ENCODE data around the gene GGACT.

GGACT gene

DNA sequence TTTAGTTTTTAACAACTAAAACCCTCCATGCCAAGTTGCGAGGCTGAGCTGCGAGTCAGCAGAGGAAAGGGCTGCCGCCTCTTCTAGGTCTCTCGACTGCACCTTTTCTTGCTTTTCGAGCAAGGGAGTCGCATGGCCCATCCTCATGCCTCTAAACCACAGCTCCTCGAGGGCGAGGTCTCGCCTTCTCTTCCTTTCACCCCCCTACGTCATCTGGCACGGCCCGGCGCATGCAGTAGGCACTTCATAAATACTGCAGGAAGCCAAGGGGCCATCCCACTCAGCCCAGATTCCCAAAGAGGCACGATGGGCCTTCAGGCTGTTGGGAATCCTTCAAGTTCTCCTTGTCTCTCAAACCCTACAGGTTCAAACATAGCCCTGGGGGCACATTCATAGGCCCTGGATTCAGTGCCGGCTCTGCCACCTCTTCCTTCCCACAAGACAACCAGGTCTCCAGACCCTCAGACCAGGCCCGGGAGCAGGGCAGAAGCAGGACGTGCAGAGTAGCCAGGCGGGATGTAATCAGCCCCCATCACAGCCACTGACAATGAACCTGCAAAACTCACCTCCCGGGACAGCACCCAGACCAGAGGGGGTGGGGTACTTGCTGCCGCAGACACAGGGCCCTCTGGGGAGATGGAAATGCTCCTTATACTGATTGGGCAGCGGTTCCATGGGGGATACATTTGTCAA is 41.7 kb downstream of the GGACT start:
- DNase-seq = no peak

DNA sequence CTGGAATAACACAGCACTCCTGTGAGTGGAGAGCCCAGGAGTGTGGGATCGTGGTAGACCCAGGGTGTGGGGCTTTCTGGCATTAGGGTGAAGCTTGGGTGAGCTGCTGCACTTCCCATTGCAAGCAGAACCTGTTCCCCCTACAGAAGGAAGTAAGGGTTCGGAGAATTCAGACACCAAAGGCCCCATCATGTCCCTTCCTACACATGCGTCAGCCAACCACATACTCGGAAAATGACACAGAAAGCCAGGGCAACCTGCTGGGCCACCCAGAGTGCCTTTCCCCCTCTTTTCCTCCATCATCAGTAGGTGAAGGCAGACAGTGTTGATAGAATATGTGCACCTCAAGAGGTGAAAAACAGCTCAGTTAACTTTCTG is 42.9 kb downstream of the GGACT start:
- DNase-seq = no peak

DNA sequence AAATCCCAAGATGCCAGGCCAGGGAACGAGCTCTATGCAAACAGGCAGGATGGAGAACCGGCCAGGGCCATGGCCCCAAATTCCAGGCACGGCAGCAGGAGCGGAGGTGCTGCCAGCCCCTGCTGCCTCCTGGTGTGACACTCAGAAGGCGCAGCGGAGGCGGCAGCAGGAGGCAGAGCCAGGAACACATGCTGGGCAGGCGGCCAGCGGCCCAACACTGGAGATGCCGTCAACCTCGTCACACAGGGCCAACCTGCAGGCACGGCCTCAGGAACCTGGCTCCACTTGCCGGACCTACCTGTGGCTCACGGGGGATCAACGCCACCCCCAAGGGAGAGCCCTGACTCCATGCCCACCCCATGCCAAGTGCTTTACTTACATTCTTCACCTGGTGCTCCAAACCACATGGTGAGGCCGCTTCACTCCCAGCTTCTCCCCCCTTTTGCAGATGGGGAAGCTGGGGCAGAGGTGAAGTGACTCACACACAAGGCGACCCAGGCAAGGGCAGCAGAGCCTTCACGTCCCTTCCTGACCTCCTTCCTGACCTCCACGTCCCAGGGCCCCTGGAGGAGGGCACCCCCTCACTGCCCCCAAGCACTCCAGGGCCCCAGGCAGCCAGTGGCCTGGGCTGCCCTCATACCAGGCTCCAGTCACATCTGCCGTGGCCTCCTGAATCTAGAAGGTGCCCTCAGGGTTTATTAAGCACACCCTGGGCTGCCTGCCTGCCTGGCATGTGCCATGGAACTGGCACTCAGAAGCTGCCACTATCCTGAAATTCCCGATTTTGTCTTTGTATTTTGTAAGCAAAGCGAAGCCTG is 43.5 kb downstream of the GGACT start:
- no peak for DNase-seq

DNA sequence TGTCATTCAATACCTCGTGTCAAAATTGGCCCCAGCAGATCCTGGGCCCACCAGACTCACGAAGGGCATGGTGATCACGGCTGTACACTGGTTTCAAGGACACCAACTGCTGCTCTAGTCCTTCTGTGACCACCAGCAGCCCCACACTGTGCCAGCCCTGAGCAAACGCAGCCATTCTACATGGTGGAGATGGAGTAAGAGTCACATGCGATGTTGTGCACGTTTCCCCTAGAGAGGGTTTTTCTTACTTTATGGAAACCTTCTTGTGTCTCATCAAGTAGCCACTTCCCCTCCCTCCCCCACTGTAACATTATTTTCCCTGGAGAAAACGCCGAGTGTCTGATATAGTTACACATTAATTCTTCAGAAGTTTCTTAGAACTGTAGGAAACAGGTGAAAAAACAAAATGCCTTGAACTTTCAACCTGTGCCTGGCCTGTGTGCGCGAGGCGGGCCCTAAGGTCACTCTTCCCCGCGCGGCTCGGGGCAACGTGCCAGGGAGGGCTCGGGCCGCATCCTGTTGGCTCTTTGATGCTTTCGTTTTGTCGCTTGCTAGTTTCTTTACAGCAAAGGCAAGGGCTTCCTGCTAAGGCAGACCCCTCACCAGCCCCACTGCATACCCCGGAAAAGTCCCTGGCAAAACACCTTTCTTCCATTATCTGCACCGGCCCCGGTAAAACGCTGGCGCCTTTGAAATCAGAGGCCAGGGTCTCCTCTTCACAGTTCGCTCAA is 44.6 kb downstream of the GGACT start:
- no peak for DNase-seq

DNA sequence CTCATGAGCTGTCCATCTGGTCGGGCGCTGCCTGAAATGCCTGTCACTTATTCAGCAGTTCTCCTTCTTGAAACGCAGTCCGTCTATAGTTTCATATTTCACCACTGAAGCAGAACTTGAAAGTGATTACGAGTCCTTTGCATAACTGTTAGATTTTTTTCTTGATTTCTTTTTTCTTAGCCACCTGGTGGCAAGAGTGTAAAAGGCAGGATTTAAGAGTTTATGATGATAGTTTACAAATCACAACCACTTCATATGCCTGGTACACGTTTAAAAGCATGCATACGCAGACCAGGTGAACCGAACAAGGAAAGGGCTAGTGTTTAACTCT is 45.8 kb downstream of the GGACT start:
- no peak for DNase-seq

DNA sequence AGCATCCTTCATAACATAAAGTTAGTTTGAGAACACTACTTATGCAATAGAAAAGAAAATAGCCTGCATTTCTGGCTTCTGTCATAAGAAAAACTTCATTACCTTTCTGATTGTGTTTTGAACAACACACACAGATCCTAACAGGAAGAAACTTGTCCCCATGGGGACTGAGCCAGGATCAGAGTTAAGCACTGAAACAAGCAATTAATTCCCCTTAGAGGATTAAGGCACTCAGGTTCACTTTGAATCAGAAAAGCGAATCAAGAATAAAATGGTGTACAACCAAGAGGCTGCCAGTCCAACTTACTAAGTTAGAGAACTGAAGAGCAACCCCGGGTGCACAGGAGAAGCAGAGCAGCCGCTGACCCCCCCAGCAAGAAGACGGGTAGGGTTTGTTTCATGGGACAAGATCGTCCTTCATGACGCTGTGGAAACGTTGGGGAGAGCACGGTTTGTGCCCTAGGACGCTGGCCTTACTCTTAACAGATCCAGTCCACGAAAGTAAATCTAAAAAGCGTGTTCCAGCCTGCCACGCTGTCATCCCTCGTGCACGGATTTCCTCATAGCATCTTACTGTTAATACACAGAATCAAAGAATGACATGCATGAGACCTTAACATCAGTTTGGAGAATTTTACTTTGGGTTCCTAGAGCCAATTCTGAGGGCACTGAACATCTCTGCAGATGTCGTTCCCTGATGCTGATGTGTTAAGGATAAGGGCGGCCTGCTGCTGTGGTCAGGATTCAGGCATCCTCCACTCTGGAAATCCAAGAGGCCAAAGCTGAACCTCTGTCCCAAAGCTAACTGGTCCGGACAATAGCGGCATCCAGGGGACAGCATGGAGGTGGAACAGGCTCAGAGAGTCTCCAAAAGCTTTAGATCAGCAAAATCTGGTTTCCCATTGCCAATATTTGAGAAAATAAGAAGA is 46.4 kb downstream of the GGACT start:
- no peak for DNase-seq

DNA sequence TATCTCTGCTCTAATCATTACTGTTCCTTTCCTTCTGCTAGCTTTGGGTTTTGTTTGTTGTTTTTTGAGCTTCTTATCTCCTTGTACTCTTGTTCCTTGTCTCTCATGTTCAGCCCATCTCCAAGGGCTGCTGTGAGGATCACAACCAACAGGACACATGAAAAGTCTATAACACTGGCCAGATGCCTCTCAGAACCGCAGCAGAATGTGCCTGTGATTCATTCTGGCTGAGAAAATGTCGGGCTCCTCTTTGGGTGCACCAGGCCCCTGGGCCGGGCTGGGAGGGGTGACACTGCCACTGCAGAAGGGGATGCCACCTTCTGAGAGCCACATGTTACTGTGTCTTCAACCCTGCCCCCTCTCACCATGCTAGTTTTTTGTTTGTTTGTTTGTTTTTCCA is 48.0 kb downstream of the GGACT start:
- DNase-seq = no peak

DNA sequence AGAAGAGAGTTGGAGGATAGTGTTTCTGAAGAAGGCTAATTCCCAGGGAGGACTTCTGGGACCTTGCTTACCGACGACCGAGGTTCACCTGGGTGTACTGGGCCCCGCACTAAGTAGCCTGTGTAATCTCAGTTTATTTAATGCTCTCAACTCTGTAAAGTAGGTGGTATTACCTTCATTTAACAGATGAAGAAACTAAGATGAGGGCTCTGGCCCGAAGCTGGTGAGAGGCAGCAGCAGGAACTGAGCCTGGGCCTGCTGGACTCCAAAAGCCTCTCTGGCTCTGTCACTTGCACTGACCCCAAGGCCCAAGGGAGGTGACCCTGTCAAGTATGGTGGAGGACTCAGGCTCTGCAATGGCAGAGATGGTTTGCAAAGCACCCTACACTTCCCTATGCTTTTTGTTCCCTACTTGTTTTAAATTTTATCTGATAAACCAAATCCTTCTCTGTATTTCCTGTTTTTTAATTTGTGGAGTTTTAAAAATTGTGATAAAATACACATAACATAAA is 50.6 kb downstream of the GGACT start:
- no peak for DNase-seq

DNA sequence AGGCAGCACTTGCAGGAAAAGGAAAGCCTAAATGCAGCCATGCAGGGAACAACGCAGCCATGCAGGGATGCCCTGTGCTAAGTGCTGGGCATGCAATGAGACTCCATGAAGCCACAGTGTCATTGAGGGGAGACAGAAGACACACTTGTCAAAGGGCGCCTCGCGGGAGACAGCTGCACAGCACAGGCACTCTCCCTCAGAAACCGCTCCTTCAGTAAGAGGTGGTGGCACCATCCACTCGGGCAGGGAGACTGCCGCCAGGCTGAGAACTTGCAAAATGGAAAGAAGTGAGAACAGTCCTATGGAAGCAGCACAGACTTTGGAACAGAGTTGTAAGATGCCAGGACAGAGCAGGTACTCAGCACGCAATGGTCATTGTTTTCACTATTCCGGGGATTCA is 51.1 kb downstream of the GGACT start:
- DNase-seq = no peak

DNA sequence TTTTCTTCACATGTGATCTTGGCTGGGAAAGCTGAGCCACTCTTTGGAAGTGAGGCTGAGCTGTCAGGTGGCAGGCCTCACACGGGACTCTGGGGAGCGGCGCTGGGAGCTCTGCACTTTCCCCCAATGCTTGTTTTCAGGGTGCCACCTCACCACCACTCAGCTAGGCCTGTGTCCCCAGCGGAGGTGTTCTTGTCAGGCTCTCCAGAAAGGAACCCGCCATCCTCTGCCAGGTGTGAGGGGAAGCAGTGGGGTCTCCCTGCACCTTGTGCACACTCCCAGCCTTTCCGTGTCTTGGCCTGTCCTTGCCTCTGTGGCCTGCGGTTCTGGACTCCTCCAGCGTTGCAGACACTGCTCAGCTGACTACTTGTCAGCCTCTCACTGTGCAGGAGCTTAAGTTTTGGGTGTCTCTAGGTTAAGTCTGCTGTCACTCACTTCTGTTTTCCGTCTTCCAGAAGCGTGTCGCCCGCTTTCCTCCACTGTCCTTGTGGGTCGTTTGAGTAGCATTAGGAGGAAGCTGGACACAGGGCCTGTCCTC is 51.9 kb downstream of the GGACT start:
- DNase-seq = no peak

DNA sequence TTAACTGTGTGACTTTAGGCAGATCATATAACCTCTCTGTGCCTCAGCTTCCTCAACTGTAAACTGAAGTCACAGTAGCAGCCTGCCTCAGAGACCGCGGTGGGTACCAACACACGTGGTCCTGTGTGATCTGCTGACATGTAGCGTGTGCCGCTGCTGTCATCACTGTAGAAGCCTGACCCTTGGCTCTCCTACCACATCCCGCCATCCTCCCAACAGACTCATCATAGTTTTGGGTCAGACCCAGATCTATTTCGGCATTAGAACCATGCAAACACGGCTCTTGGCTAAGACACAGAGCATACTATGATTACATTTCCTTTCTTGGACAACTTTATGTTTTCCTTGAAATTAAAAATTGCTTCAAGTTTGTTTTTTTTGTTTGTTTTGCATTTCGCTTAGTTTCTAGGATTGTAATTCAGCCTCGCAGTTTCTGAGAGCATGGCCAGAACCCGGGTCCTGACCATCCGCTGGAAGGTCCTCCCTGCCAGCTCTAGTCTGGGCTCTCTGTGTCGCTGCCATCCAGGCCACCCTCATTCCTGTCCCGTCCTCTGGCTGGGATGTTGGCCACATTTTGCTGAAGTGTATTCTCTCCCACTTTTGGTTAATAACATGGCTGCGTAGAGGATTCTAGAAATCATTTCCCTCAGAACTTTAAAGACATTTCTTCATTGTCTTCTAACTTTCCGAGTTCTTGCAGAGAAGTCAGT is 53.0 kb downstream of the GGACT start:
- no peak for DNase-seq

DNA sequence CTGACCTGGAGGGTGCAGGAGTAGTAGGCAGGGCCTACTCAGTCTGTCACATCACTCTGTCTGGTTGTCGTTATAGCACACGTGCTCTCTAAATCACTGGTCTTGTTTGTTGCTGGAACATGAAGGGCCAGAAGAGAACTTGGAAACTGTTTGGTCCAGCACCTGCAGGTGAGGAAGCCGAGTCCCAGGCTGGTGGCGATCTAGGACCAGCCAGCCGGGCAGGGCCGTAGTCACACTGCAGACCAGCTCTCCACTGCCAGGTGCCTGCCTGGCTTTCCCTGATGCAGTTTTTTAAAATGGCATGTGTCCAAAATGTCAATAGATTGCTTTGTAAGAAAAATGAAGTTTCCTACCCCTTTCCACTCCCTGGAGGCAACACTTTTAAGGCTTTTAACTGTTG is 53.7 kb downstream of the GGACT start:
- DNase-seq = no peak

DNA sequence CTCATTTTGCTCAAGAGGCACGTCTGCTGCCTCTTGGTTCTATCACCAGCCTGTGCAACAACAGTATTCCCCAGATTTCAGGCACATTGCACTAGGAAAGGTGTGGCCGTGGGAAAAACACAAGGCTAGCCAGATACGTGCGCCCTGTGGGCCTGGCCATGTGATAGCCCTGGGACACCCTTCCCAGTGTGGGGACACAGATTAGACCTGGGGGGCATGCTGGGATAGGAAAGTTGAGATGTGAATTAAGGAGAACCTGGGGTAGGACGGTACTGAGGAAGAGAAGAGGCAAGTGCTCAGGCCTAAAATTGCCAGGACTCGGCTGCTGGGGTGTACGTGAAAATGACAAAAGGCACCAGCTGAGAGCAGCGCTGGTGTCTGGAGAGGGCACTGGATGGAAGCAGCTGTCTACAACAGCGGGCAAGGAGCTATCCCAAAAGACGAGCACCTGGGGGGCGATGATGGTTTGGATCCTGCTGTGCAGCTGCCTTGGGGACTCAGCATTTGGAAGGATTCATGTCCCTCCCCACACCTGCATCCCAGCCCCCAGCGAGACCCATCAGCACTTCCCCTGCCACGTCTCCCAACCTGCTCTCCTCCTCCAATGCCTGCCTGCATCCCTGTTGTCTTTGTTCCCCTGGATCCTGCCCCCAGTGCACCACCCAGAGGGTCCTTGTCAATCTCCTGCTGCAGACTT is 54.3 kb downstream of the GGACT start:
- DNase-seq = no peak

DNA sequence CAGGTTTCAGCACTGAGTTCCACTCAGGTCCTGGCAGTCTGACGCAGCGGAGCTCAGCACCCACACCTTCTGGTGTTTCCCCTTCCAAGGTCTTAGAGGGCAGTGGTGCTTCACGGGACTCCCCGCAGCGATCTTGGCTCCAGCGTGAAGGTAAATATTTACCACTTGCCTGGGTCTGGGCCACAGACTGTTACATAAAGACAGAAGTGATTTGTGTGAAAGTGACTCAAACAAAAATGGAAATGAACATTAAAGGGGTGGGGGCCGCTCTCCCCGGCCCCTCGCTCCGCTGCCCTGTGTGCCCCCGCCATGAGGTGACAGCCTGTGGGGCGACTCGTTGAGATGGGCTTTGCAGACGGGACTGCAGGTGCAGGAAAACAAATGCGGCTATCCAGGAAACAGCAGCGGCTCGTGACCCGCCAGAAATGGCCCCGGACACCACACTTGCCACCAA is 55.0 kb downstream of the GGACT start:
- no peak for DNase-seq

DNA sequence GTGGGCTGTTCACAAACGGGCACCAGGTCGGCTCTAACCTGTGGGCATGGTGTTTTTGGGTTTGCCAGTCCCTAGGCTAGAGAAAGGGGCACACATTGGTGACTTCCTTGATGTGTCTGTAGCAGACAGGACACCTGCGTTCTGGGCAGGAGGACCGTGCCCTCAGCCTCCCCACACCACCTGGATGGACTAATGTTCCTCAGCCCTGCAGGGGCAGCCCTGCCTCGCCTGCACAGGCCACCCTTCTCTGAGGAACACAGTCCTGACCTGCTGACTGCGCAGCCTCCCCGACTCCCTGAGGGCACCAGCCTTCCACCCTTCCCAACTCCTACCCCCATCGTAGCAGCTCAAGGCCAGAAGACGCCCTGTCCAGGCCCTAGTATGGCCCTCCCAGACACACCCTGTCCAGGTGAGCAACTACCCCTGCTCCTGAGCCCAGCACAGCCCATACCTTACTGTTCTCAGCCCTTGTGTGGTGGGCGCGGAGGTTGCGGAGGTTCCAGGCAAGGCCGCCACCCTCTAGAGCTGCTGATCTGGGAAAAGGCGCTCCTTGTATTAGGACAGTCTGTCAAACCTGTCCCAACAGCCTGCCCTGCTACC is 55.7 kb downstream of the GGACT start:
- DNase-seq = no peak

DNA sequence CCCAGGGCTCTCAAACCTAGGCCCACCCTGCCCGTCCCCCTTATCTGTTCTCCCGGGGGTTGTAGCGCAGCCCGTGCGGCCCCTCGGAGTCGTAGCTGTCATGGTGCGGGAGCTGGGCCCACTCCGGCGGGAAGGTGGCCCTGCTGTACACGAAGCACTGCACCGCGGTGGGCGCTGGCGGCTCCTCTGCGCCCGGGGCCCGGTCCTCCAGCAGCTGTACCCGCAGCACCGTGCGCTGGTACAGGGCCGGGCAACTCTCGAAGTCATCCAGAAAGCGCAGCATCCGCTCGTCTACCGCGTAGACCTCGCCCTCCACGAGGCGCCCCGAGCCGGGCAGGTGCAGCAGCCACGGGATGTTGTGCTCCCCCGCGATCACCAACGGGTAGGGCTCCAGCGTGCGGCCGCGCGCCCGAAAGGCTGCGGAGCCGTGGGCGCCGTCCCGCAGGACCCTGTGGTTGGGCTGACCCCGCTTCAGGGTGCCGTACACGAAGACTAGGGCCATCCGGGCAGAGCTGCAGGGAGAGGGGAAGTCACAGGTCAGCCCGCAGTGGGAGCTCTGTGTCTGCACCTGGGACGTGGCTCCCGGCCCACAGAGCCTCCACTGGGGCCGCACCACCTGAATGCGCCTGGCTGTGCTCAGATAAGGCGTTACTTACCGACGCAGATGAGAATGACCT is 56.4 kb downstream of the GGACT start:
- no peak for DNase-seq

DNA sequence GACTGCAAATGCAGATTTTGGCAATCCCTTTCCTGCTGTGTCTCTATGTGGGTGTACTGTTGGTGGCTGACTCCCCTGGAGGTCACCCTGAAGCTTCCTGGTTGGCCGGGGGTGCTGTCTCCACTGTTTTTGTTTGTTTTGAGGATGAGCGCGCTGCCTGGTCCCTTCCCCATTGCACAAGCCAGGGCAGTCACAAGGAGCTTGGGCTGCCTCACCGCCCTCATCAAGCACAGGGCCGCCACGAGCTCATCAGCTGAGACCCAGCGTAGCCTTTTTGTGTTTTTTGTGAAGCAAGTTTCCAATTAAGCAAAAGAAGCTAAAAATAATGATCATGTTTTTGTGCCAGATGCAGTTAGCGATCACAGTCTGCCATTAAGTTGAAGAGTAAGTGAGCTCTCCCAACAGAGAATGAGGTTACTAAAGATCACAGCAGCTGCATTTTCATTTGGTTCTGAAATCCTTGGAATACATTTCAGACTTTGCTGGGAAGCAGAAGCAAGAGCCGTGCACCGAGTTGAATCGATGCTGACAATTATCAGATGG is 57.8 kb downstream of the GGACT start:
- no peak for DNase-seq

DNA sequence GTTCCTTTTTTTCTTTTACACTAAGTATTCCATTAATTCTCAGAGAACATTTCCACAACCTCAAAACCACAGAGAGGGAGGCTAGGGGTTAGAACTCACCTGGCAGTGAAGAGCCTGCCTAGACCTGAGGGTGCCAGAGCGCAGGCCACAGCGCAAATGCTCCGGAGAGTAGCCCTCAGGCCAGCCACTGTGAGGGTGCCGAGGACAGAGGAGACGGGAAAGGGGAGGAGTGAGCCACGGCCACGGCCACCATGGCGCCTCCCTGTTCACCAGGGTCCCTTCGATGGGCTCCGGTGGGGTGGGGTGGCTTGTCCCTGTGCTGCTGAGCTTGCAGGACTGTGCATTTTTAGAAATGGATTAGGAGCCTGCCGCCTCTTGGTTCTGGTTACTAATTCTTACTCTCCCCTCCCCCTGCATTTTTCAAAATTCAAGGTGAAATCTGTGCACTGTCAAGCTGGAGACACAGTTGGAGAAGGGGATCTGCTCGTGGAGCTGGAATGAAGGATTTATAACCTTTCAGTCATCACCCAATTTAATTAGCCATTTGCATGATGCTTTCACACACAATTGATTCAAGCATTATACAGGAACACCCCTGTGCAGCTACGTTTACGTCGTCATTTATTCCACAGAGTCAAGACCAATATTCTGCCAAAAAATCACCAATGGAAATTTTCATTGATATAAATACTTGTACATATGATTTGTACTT is 58.8 kb downstream of the GGACT start:
- DNase-seq = no peak

DNA sequence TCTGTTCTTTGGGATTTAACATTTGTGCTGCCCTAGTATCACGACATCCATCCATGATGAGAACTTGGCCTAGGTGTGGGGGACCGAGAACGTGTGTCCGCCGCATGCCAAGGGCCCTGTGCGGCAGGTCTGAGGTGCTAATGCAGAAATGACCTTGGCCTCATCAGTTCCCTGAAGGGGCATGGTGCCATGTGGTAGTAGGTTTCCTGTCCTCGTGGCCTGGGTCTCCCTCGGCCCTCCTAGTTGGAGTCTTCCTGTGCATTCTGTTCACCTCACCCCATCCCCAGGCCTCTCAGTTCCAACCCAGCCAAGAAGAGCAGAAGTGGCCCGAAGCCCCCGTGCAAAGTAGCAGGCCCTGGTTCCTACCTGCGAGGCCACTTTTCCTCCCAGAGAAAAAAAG is 59.8 kb downstream of the GGACT start:
- DNase-seq = no peak

Data from stimulated activated CD4-positive, alpha-beta T cell treated with anti-CD3 and anti-CD28 coated beads, Interleukin-12 subunit alpha, Interleukin-12 subunit beta, amount 100 ng/mL, for 4 hours (primary cell).